ENCODE measurements around the gene TTR. TPM values are rescaled to one million over a fixed set of nuclear protein-coding genes. Genes with fewer than 3 reads are reported as not detected.

Gene TTR
- total and polyA plus RNA-seq, 7 donors, result 0.31 to 7.2 (median 0.82) TPM; not detected in 4

DNA sequence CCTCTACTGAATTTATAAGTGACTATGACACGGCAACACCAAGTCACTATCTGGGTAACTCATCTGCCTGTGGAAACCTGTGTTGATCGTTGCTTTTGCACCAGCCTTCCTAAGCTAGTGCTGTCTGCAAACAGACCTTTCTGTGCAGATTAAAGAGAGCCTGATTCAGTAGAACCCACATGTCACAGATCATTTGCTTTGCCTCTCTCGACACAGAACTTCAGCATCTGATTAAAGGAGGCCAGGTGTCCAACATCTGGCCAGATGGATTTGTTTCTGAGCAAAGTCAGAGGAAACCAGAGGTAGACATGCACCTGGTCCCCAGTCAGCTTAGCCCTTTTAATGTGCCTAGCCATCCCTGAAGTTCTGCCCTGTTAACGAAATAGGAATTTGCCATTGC is 15.0 kb upstream of the TTR start:
- intact Hi-C loops (cut with DNase I), result no loop called here
- H3K4me1 ChIP-seq, result peaks cover 0 to 6% (median 2%) of the 10 kb centered on the region in 4 donors
- no peak for TF ChIP-seq EP300 (IDR thresholded peaks at IDR 0.05)
- TF ChIP-seq, protein P1, sequence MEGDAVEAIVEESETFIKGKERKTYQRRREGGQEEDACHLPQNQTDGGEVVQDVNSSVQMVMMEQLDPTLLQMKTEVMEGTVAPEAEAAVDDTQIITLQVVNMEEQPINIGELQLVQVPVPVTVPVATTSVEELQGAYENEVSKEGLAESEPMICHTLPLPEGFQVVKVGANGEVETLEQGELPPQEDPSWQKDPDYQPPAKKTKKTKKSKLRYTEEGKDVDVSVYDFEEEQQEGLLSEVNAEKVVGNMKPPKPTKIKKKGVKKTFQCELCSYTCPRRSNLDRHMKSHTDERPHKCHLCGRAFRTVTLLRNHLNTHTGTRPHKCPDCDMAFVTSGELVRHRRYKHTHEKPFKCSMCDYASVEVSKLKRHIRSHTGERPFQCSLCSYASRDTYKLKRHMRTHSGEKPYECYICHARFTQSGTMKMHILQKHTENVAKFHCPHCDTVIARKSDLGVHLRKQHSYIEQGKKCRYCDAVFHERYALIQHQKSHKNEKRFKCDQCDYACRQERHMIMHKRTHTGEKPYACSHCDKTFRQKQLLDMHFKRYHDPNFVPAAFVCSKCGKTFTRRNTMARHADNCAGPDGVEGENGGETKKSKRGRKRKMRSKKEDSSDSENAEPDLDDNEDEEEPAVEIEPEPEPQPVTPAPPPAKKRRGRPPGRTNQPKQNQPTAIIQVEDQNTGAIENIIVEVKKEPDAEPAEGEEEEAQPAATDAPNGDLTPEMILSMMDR (IDR thresholded peaks at IDR 0.05), result no peak
- TF ChIP-seq POLR2A (IDR thresholded peaks at IDR 0.05), result no peak
- no peak for TF ChIP-seq POLR2AphosphoS5 (IDR thresholded peaks at IDR 0.05)
- no peak overlapping the region for H3K4me3 ChIP-seq
- H3K9me3 ChIP-seq, result no peaks in the 10 kb centered on the region
- no peaks in the 10 kb centered on the region for H3K36me3 ChIP-seq
- DNase-seq, result no peak
- 56 to 67% methylated on average over 4 of the region's 4 CpGs for WGBS, 2 donors
- no peak overlapping the region for H3K27ac ChIP-seq
- no peaks in the 10 kb centered on the region for H3K27me3 ChIP-seq

DNA sequence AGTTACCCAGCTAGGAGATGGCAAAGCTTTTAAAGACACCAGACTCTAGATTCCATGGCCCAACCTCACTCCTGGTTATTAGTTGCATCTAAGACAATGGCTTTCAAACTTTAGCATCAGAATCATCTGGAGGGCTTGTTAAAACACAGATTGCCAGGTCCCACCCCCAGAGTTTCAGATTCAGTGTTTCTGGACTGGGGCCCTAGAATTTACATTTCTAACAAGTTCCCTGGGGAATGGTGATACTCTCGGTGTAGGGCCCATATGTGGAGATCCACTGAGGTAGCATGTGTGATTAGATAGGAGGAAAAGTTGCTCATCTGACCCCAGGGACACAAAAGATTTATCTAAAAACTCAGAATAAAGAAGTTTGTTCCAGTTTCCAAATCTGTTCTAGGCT is 14.5 kb upstream of the TTR start:
- intact Hi-C loops (cut with DNase I), result no loop called here
- no peak overlapping the region for H3K4me3 ChIP-seq
- no peak overlapping the region for H3K27ac ChIP-seq
- no peaks in the 10 kb centered on the region for H3K9me3 ChIP-seq
- TF ChIP-seq POLR2AphosphoS5 (IDR thresholded peaks at IDR 0.05) (no peak), EP300 (IDR thresholded peaks at IDR 0.05) (no peak), POLR2A (IDR thresholded peaks at IDR 0.05) (no peak)
- TF ChIP-seq, protein P1 (IDR thresholded peaks at IDR 0.05), result no peak
- no peak for DNase-seq
- H3K4me1 ChIP-seq, result peaks cover 0 to 10% (median 5%) of the 10 kb centered on the region in 4 donors
- WGBS, 2 donors, result 42 to 92% methylated on average over 1 of the region's 1 CpG
- no peaks in the 10 kb centered on the region for H3K36me3 ChIP-seq
- H3K27me3 ChIP-seq, result no peaks in the 10 kb centered on the region

DNA sequence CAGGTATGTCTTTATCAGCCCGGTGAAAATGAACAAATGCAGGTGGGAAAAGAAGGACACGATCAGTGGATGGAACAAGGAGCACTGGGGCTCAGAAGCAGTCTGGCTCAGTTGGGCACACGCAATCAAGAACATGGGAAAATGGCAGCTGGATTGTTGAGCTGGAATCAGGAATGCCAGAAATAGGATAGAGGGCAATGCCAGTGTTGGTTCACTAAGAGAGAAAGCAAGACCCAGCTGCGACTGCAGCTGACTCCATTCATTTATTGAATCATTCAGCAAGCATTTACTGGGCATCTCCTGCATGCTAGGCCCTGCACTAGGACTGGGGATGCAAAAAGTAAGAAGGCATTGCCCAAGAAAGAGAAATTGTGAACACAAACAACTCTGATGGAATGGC is 13.6 kb upstream of the TTR start:
- intact Hi-C loops (cut with DNase I), result no loop called here
- 95 to 96% methylated on average over 4 of the region's 4 CpGs for WGBS, 2 donors
- TF ChIP-seq POLR2A (IDR thresholded peaks at IDR 0.05), result no peak
- TF ChIP-seq, protein P1 (IDR thresholded peaks at IDR 0.05), result no peak
- no peak for TF ChIP-seq EP300 (IDR thresholded peaks at IDR 0.05)
- TF ChIP-seq POLR2AphosphoS5 (IDR thresholded peaks at IDR 0.05), result no peak

DNA sequence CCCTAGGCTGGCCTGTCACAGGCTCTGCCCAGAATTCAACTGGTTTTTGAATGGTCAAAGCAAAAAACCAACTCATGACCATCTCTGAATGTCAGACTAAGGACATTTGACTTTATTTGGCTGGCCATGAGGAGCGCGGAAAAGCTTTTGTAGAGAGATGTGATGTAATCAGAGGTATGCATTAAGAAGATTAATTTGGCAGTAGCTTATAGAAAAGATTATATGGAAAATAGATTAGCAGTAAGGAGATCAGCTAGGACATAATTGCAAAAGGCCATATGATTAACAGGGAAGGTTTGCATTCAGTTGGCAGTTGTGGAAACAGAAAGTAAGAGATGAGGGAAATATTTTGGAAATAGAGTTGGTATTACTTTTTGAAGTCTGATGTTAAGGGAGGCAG is 12.3 kb upstream of the TTR start:
- TF ChIP-seq, protein P1 (IDR thresholded peaks at IDR 0.05), result no peak
- TF ChIP-seq POLR2AphosphoS5 (IDR thresholded peaks at IDR 0.05) (no peak), POLR2A (IDR thresholded peaks at IDR 0.05) (no peak), EP300 (IDR thresholded peaks at IDR 0.05) (no peak)
- peaks cover 0 to 10% (median 5%) of the 10 kb centered on the region in 4 donors for H3K4me1 ChIP-seq
- 97 to 99% methylated on average over 2 of the region's 2 CpGs for whole genome bisulfite sequencing, 2 donors
- H3K27me3 ChIP-seq, result no peaks in the 10 kb centered on the region
- no peak overlapping the region for H3K4me3 ChIP-seq
- intact Hi-C loops (cut with DNase I), result no loop called here
- H3K36me3 ChIP-seq, result no peaks in the 10 kb centered on the region
- DNase-seq, result no peak
- H3K27ac ChIP-seq, result no peak overlapping the region
- H3K9me3 ChIP-seq, result no peaks in the 10 kb centered on the region

More for the DNA sequence above, 13.6 kb upstream of the TTR start:
- no peak overlapping the region for H3K4me3 ChIP-seq
- H3K27me3 ChIP-seq, result no peaks in the 10 kb centered on the region
- no peaks in the 10 kb centered on the region for H3K9me3 ChIP-seq
- H3K4me1 ChIP-seq, result peaks cover 0 to 10% (median 5%) of the 10 kb centered on the region in 4 donors
- DNase-seq, result no peak
- H3K36me3 ChIP-seq, result no peaks in the 10 kb centered on the region
- no peak overlapping the region for H3K27ac ChIP-seq
